GM18951 (cell line): Measurements from ENCODE around the gene SEC22C.
"Not testable (repeated sequence)": the region's sequence is repeated elsewhere in the genome, so short reads cannot be mapped to it uniquely, and the experiment has no call there.

ENCODE experiments used
- POLR2A ChIP-seq: IDR thresholded peaks from 4 replicates; pipeline ENCODE4 v1.6.1; 2011; ENCODE audit warnings: mild to moderate bottlenecking; ENCODE audit not compliant: insufficient read length, insufficient read depth; ENCODE audit errors: extremely low read depth
- in situ Hi-C: fragments of 300-500 bp; cut with MboI; formaldehyde crosslinking; loops from one replicate; pipeline ENCODE4 v1.12.0; 2022; ENCODE audit warnings: low sequenced_read_pairs, mixed read lengths, inconsistent platforms; ENCODE audit not compliant: unreplicated experiment

The SEC22C gene

DNA sequence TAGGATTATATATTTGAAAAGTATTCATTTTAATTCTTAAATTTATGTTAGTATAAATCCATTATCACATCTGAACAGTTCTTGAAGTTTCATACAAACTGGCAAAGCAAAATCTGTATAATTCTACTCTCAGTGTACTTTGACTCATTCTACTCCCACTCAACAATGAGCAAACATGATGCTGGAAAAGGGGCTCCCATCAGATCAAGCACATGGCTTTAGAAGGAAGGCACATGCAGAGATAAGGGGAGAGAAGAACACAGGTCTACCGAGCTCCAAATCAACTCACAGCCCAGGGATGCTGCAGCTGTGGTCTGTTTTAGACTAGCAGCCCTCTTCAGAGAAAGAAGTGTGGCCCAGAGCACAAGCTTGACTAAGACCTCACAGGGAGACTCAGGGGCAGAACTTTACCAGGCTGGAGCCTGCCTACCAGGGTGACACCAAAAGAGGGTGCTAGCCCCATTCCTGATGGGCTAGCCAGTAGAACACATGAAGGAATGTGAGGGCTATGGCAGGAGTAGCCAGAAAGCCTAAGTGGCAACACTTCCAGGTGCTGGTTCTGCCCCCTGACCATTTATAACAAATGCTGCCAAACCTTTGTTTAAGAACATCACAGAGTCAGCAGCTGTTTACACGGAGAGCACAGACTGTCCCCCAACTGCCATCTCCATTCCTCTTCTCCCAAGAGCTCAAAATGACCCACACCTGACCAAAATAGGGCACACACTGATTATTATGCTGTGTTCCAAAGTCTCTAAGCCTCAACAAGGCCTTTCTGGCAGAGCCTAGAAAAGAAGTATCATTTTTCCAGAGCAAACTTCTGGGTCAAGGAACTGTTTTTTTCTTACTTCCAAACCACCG is 19.5 kb downstream of the SEC22C start:
- in situ Hi-C loops = no loop called here

DNA sequence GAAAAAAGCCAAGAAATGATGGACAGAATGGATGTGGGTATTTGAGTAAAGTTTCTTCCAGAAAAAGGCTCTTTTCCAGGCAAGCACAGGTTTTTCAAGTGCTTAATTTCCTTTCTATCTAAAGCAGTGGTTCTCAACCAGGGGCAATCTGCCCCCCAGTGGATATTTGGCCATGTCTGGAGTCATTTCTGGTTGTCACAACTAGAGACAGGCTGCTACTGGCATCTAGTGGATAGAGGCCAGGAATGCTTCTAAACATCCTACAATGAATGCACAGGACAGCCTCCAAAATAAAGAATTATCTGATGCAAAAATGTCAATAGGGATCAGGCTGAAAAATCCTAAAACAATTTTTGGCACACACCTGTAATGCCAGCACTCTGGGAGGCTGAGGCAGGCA is 23.9 kb downstream of the SEC22C start:
- in situ Hi-C loops = no loop called here
- no peak for TF ChIP-seq POLR2A

More for the DNA sequence above, 19.5 kb downstream of the SEC22C start:
- TF ChIP-seq POLR2A = no peak

DNA sequence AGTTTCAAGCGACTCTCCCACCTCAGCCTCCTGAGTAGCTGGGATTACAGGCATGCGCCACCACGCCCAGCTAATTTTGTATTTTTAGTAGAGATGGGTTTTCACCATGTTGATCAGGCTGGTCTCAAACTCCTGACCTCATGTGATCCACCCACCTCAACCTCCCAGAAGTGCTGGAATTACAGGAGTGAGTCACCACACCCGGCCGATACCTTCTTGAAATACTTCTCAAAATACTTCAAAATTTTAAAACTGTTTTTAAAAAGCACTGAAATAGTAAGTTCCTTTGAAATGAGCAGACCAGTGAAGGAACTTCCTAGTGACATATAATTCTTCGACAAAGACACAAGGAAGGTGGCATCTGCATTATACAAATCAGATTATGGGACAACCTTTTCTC is 24.9 kb downstream of the SEC22C start:
- in situ Hi-C loops = not testable (repeated sequence)

DNA sequence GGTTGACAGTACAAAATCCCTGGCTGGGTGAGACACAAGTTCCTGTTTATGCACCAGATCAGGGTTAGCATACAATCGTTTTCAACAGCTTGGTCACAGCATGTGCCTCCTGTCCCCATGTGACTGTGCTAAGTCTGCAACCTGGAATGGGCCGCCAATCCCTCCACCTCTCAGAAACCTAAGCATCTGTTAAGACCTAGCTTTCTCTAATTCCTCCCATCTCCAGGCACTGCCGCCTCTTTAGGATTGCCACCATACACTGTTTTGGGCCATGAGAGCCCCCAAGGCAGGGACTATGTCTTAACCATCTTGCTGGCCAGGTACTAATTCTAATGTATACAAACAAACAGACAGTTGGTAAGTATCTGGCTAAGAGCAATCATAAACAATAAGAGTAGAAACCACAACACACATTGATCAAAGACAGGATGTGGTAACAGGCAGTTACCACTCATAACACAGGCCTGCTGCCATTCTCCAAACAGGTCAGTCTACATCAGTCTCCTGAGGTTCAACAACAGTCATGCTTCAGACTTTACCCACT is 25.6 kb downstream of the SEC22C start:
- TF ChIP-seq POLR2A = no peak
- in situ Hi-C loops = no loop called here

DNA sequence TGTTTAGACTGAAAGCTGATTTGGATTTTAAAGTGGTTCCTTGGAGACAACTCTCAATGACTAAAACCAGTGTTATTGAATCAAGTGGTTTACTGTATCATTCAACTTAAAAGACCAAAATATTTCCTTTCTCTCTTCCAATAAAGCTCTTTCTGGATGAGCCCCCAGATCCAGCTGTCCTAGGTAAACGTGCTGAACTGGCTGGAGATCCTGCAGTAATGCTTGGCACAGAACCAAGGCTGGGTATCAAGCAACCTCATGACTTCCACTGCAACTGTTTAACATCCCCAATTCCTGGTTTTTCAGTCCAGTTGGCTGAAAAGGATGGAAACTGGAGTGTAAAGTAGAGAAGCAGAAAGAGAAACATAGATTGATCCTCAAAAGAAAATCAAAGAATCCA is 28.9 kb downstream of the SEC22C start:
- in situ Hi-C loops = no loop called here
- no peak for TF ChIP-seq POLR2A

DNA sequence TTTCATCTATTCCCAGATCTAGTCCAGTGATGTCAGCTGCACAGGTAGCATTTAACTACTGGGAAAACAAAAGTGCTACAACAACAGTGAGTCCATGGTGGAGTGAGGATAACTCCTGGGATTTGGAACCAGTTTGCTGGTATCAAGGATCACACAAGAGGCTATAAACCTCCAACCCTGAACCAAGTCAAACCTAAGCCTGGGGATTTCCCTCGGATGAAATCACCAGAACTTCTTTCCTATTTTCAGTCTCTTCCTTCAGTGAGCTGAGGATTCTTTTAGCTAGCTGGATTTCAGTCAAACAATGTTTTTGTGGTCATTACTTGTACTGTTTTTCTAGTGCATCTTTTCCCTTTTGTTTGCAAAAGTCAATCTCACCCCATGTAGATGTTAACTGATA is 31.5 kb downstream of the SEC22C start:
- no peak for TF ChIP-seq POLR2A
- in situ Hi-C loops = no loop called here

DNA sequence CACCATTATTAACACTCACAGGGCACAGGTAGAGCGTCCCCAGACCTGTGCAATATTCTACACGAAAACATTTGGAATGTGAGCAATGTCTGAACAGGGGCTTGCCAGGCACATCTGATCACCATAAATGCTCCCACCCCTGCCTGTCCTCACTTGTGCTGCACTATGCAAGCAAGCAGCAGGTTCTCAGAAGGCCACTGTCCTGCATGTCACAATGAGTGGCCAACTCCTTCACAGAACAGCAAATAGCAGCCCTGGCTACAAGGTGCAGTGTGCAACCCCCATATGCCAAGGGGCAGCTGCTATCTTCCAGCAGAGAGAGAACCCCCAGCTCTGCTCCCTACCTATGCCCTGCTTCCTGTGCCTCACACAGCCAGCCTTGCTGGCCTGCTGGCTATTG is 32.6 kb downstream of the SEC22C start:
- in situ Hi-C loops = loop anchor here (25.0 kb wide), 1 partner anchor 312 kb away; no protein-coding TSS in a partner anchor
- no peak for TF ChIP-seq POLR2A

GRCh38 chr3:42547401-42547945 is 34.3 kb downstream of the SEC22C start:
- TF ChIP-seq POLR2A = no peak
- in situ Hi-C loops = loop anchor here (25.0 kb wide), 1 partner anchor 310 kb away; no protein-coding TSS in a partner anchor

GRCh38 chr3:42546691-42547213 is 35.0 kb downstream of the SEC22C start:
- TF ChIP-seq POLR2A = no peak
- in situ Hi-C loops = loop anchor here (25.0 kb wide), 1 partner anchor 309 kb away; no protein-coding TSS in a partner anchor

- in situ Hi-C loops = loop anchor here (25.0 kb wide), 1 partner anchor 308 kb away; no protein-coding TSS in a partner anchor
- no peak for TF ChIP-seq POLR2A
These were observed 36.4 kb downstream of the SEC22C start for GRCh38 chr3:42545284-42545900.

GRCh38 chr3:42544492-42545283 is 37.1 kb downstream of the SEC22C start:
- in situ Hi-C loops = loop anchor here (25.0 kb wide), 1 partner anchor 307 kb away; no protein-coding TSS in a partner anchor
- TF ChIP-seq POLR2A = no peak

DNA sequence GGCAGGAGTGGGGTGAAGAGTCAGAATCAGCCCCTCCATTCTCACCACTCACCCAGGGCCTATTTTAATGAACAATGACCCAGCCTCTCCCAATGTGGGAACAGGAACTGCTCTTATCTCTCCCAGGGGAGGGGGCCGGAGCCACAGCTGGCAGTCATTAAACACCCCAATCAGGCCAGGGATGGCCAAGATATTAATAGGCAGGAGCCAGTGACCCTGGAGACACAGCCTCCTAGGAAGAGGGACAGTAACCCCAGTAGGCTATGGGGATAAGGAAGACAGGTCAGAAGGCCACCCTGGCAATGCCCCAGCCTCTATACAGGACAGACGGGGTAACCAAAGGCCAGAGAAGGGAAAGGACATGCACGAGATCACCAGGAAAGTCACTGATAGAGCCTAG is 40.7 kb downstream of the SEC22C start:
- no peak for TF ChIP-seq POLR2A
- in situ Hi-C loops = loop anchor here (25.0 kb wide), 1 partner anchor 304 kb away; no protein-coding TSS in a partner anchor
